ENCODE measurements around the gene FAM81A. TPM values are rescaled to one million over a fixed set of nuclear protein-coding genes. Genes with fewer than 3 reads are reported as not detected.
"Not testable (repeated sequence)": the region's sequence is repeated elsewhere in the genome, so short reads cannot be mapped to it uniquely, and the experiment has no call there.

FAM81A gene
- total RNA-seq, 1 donor, result 0.27 TPM

DNA sequence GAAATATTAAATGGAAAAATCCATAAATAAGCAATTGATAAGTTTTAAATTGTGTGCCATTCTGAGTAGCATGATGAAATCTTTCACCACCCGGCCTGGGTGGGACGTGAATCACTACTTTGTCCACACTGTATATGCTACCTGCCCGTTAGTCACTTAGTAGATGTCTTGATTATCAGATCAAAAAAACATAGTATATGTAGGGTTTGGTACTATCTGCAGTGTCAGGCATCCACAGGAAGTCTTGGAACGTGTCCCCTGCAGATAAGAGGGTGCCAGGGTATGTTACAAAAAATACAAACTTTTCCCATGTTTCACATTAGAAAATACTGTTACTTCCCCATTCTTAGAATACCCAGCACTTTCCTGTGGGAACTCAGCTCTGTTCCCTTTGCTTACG lies 35.2 kb downstream of the FAM81A start:
- peak in 2 of 3 donors; percentile 74 to 87 for DNase-seq (ENCODE audit: low read depth in 2 of 3, low spot score in 2 of 3)

DNA sequence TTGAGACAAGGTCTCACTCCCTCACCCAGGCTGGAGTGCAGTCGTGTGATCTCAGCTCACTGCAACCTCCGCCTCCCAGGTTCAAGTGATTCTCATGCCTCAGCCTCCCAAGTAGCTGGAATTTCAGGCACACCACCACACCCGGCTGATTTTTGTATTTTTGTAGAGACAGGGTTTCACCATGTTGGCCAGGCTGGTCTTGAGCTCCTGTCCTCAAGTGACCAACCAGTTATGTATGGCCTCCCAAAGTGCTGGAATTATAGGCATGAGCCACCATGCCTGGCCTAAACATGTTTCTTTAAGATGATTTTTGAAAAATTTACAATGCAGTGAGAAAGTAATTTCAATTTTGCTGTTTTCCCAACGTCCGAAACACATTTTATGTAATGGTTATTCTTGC lies 37.2 kb downstream of the FAM81A start:
- DNase-seq (ENCODE audit: low read depth in 2 of 3, low spot score in 2 of 3), result not testable (repeated sequence)

DNA sequence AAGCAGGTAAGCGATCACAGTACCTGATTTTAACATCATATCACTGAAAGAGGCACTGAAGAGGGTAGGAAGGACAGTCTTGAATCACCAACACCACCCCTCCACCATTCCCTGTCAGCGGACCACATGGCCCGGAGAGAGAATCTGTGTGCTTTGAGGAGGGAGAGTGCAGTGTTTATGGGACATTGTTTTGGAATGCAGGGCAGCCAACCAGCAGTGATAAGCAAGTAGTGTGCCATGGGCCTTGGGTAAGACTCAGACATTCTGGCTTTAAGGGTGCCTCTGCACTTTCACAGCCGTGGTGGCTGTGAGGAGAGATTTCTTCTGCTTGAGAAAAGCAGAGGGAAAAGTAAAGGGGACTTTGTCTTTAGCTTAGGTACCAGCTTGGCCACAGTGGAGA lies 46.4 kb downstream of the FAM81A start:
- no peak for DNase-seq (ENCODE audit: low read depth in 2 of 3, low spot score in 2 of 3)

DNA sequence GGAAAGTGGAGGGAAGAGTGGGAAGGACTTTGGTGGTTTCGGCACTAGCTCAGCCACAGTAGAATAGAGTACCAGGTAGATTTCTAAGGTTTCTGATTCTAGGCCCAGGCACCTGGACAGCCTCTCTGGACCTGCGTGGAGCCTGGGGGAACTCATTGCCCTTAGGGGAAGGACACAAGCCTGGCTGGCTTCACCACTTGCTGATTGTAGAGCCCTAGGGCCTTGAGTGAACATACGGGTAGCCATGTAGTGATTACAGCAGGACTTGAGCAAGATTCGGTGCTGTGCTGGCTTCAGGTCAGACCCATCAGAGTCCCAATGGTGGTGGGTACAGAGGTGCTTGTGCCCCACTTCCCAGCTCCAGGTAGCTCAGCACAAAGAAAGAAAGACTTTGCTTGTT lies 47.0 kb downstream of the FAM81A start:
- DNase-seq (ENCODE audit: low read depth in 2 of 3, low spot score in 2 of 3), result no peak

DNA sequence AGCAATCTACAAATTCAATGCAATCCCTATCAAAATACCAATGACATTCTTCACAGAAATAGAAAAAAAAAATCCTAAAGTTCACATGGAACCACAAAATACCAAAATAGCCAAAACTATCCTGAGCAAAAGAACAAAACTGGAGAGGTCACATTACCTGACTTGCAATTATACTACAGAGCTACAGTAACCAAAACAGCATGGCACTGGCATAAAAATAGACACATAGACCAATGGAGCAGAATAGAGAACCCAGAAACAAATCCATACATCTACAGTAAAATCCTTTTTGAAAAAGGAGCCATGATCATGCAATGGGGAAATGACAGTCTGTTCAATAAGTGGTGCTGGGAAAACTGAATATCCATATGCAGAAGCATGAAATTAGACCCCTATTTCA lies 51.5 kb downstream of the FAM81A start:
- not testable (repeated sequence) for DNase-seq (ENCODE audit: low read depth in 2 of 3, low spot score in 2 of 3)

DNA sequence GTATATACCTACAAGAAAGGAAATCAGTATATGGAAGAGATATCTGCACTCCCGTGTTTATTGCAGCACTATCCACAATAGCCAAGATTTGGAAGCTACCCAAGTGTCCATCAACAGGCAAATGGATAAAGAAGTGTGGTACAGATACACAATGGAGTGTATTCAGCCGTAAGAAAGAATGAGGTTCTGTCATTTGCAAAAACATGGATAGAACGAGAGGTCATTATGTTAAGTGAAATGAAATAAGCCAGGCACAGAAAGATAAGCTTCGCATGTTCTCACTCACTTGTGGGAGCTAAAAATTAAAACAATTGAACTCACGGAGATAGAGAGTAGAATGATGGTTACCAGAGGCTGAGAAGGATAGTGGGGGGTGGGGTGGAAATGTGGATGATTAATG lies 53.1 kb downstream of the FAM81A start:
- DNase-seq (ENCODE audit: low read depth in 2 of 3, low spot score in 2 of 3), result no peak

DNA sequence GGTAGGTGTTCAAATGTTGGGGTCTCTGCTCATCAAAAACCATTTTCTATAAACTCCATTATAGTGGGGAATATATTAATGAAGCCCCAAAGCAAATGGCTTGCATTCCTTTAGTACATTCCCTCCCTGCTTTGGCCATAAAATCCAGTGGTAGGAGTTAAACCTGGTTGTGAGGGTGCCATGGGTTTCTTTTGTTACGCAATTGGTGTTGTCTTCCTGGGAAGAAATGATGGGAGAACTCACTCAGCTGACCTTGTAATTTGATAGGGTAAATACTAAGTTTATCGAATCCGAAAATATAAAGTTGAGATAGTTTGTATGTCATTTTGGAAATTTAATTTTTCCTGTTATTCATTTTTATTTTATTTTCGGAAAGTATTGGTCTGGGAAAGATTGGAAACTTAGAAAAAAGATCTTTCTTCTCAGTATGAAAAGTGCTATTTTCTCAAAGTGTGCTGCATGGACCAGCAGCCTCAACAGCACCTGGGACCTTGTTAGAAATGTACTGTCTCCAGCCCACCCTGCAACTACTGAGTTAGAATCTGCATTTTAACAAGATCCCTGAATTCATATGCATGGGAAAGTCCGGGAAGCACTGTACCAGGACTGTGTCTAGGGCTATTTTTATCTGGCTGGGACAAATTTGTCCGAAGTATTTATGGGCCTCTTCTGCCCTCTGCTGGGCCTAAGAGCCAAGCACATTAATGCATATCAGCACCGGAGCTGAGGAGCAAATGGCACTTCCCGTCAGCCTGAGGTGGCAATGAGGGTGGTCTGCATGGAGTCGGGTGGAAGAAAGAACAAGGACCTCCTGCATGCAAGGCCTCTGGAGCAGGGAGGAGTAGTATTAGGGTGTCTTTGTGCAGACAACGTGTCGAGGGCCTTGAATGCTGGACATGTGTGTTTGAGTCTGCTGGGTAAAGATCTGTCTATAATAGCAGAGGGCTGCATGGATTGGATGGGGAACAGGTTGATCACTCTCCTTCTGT lies 54.7 kb downstream of the FAM81A start:
- DNase-seq (ENCODE audit: low read depth in 2 of 3, low spot score in 2 of 3), result peak; percentile 29 to 78 (median 54)

DNA sequence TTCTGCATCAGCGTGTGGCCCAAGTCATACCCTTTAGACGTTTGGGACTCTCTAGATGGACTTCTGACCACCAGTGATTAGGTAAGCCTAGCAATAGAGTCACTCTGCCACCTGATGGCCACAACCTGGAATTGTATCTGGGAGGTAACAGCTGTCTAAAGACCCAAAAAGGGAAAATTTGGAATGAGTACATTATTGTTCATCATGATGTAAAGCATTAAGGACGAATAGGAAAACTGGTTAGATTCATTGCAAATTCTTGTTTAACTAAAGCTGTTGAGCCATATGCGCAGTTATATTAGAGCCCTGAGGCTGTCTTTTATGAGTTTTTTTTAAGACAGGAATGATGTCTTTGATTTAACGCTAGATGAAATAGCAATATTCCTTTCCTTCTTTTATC lies 63.6 kb downstream of the FAM81A start:
- peak in 2 of 3 donors; percentile 18 for DNase-seq (ENCODE audit: low read depth in 2 of 3, low spot score in 2 of 3)

DNA sequence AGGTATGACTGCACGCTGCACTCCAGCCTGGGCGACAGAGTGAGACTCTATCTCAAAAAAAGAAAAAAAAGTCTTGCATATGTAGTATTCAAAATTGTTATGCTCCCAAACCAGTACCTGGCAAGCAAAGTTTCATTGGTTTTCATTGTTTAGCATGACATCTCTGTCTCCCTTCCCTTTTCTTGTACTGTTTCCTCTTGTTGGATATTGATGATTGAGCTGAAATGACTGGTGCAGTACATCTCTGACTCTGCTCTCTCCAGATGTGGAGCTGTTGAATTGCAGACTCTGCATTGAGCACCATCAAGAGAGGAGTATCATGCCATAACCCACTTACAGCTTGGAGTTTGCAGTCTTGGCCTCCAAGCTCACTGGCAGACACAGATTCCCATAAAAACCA lies 77.2 kb downstream of the FAM81A start:
- no peak for DNase-seq (ENCODE audit: low read depth in 2 of 3, low spot score in 2 of 3)

DNA sequence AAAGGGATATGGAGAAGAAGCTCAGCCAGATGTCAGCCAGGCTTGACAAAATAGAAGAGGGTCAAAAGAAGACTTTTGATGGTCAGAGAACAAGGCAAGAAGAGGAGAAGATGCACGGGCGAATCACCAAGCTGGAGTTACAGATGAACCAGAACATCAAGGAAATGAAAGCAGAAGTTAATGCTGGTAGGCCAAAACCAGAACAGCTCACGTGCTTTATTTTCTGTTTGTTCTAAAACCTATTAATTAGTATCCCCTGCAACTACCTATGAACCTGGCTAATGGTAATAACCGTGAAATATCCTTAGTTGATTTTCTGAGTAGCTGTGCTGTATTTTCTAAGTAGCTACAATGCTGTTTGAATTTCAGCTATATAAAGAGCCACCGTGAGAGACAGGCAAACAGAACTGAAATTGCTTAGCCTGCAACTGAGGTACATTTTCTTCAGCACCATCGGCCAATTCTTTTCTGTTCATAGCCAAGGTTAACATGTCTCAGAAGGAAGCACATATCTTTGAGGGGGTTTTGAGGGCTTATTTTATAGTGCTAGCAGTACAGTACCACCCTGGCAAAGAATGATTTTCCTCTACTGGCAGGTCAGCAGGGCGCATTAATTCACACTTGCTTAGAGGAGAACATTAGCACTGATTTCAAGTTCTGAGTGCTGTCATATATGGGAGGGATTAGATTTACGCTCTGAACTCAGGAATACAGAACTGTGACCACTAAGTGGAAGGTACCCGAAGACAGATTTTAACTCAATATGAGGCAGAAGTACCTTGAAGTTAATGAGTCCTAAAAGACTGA lies 78.9 kb downstream of the FAM81A start:
- DNase-seq (ENCODE audit: low read depth in 2 of 3, low spot score in 2 of 3), result peak in 1 of 3 donors; percentile 11

DNA sequence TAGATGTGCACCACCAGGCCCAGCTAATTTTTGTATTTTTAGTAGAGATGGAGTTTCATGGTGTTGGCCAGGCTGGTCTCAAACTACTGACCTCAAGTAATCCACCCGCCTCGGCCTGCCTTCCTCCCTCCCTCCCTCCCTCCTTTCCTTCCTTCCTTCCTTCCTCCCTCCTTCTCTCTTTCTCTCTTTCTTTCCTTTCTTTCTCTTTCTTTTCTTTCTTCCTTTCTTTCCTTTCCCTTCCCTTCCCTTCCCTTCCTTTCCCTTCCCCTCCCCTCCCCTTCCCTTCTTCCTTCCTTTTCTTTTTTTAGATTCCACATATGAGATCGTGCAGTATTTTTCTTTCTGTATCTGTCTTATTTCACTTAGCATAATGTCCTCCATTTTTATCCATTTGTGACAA lies 81.3 kb downstream of the FAM81A start:
- DNase-seq (ENCODE audit: low read depth in 2 of 3, low spot score in 2 of 3), result no peak

DNA sequence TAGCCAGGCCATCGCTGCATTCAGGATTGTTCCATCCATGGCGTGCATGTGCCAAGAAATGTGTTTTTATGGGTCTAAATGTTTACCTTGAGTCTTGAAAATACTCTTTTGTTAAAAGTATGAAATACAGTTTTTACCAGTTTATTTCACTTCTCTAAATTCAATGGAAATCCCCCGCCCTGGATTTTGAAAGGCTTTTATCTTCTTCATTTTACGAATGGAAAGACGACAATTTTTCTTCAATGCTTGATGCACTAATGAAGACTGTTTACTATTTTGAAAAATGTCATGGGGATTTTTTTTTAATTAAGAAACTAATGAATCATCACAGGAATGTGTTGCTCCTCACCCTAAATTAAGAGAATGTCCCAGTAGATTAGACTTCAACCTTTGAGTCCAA lies 83.5 kb downstream of the FAM81A start:
- DNase-seq (ENCODE audit: low read depth in 2 of 3, low spot score in 2 of 3), result no peak

DNA sequence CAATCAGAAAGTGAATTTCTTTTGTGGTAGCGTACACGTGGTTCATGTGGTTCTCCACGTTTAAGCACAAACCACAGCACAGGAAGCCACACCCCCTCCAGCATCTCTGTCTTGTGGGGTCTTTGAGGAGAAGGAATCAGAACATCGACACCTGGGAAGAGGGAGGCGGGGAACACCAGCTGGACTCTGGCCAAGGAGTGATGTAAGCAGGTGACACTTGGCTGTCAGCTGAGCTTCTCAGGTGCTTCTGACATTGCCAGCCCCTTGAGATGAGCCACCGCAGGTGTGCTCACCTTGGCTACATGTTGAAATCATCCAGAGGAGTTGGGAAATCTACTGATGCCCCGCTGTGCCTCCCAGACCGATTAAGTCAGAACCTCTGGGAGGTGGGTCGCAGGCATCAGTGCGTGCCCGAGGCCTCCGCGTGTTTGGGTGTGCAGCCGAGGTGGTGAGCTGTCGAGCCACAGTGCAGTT lies 85.0 kb downstream of the FAM81A start:
- peak in 2 of 3 donors; percentile 66 to 78 for DNase-seq (ENCODE audit: low read depth in 2 of 3, low spot score in 2 of 3)

DNA sequence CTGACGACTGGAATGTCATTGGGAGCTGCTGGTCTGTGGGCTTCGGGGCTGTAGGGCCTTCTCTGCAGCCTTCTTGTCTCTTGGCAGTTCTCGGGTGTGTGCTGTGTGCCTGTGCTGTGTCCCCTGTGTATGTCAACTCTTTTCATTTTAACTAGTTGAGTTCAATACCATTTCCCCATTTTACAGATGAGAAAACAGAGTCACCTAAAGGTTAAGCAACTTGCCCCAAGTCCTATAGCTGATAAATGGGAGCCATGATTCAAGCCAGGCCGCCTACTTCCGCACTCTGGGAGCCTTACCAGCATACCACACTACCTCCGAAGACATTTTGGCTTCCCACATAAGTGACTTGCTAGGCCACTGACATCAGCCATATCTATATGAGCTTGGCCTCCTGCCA lies 85.7 kb downstream of the FAM81A start:
- no peak for DNase-seq (ENCODE audit: low read depth in 2 of 3, low spot score in 2 of 3)

DNA sequence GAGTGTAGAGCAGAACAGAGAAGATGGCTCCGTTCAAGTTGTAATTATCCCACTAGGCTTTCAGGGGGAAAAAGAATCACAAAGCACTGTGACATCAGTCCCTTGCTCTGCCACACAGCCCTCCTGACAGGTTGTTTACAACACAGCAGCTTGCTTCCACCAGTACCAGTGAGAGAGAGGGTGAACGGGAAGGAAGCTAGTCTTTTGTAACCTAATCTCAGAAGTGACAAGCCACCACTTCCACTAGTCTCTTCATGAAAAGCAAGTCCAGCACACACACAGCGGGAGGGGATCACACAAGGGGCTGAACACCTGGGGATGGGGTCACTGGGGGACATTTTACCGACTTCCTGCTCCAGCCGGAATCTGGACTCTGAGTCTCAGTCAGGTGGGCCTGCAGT lies 86.3 kb downstream of the FAM81A start:
- DNase-seq (ENCODE audit: low read depth in 2 of 3, low spot score in 2 of 3), result peak in 2 of 3 donors; percentile 29 to 55

DNA sequence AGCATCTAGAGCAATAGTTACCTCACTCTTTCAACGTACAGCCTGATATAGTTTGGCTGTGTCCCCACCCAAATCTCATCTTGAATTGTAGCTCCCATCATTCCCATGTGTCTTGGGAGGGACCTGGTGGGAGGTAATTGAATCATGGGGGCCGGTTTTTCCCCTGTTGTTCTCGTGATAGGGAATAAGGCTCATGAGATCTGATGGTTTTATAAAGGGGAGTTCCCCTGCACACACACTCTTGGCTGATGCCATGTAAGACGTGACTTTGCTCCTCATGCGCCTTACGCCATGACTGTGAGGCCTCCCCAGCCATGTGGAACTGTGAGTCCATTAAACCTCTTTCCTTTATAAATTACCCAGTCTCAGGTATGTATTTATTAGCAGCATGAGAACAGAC lies 88.5 kb downstream of the FAM81A start:
- DNase-seq (ENCODE audit: low read depth in 2 of 3, low spot score in 2 of 3), result not testable (repeated sequence)

DNA sequence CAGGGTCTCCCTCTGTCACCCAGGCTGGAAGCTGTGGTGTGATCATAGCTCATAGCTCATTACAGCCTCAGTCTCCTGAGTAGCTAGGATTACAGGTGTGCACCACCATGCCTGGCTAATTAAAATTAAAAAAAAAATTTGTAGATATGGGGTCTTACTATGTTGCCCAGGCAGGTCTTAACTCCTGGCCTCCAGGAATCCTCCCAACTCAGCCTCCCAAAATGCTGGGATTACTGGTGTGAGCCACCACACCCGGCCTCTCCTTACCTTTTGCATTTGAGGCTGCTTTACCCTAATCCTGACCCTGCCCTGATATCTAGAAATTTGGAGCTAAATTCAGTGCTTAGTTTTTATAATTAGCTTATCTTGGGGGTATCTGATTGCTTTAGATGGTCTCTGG lies 90.4 kb downstream of the FAM81A start:
- no peak for DNase-seq (ENCODE audit: low read depth in 2 of 3, low spot score in 2 of 3)

DNA sequence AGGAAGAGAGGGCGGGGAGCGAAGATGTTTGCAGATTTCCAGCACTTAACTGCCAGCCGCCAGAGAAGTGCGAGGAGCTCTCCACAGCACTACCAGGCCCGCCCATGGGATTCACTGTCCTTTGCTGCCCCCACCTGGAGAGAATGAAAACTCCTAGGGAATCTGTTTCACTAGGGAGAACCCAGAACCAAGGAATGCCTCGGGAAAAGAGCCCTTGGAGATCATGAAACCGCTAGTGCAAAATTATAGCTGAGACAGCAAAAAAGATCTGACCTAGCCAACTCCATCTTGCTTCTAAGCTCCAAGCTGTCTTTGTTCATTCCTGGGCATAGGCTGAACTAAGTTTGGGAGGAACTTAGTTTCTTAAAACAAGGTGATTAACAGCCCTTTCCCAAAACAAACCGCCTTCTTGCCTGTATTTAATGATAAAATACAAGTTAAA lies 91.0 kb downstream of the FAM81A start:
- DNase-seq (ENCODE audit: low read depth in 2 of 3, low spot score in 2 of 3), result peak; percentile 45 to 77 (median 59)

DNA sequence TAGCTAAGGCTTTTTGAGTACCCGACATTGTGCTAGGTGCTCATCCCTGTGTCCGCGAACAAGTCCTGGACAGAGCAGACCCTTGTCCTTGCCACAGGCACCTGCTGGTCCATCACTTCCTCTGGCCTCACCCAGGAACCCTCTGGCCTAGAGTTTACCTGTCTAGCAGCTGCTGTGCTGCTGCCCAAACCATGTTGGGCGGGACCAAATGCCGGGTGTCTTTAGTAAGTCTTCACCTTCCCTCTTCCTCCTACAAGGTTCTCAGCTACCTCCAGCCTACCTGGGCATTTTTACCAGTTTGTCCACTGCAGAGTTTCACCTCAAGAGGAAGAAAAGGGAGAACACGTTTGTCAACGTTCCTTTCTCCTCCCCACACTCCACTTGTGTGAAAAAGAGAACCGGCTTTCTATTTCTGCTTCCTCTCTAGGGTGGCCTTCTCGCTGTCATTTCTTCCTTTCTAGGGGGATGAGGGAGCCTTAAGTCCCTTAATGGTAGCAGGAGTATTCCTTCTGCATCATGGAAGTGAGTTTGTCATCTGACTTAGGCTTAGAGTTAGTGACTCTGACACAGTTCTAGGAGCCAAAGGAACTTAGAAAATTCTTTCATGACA lies 93.2 kb downstream of the FAM81A start:
- peak in 1 of 3 donors; percentile 9 for DNase-seq (ENCODE audit: low read depth in 2 of 3, low spot score in 2 of 3)

DNA sequence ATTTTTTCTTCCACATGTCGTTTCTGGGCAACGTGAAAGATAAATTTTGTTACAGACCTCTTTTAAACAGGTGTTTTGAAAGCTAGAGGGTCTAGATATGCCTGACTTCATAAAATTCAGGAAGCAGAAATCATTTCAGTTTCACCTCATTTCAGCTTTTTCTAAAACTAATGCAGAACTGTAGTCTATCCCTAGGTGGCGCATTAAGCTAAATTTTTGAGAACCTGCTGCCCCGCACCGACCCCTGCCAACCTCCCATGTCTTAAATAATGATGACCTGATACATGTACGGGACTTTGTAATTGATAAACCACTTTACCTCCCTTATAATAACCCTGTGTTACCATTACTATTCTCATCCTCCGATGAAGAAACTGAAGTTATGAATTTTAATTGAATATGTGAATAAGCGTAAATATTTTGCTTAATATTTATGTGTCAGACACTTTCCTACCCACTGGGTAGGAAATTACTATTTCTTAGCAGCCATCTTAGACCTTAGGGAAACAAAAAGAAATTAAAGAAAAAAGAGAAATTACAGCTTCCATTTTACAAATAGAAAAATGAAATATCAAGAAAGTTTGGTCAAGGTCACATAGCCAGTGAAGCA lies 94.9 kb downstream of the FAM81A start:
- peak in 2 of 3 donors; percentile 58 to 71 for DNase-seq (ENCODE audit: low read depth in 2 of 3, low spot score in 2 of 3)
